ENCODE results near the gene PCDHGB3.
"Not testable (repeated sequence)": the region's sequence is repeated elsewhere in the genome, so short reads cannot be mapped to it uniquely, and the experiment has no call there.

PCDHGB3 gene

DNA sequence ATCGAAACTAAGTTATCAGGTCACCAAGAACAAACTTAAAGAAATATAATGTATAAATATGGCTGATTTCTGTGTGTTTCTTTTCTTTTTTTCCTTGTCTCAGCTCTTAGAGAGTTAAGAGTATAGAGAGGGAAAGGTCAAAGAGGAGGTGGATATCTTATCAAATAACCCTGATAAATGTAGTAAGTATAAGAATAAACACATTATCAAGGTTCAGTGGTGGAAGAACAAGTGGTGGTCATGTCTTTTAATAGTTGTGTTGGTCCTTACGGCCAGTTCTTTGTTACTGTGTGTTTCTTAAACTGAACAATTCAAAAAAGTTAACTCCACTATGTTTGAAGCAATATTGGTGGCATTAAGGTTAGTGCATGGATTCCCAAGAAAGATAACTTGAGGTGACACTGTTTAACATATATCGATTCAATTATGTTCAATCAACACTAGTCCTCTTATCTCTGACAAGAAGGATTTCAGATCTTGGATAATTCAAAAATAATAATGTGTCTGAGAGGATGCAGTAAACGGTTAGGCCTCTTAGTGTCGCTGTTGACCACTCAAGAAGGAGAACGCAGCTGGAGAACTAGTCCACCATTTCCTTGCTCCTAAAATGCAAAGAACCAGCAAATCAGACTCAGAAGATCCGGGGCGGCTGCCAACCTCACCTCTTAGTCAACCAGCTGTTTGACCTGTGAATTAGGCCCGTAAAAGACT lies 26.6 kb upstream of the PCDHGB3 start, which contains the start of gene PCDHGA3:
Gene PCDHGA3, plus strand, starts transcription at position 588 of the 711 bp plus-strand sequence. CDS start 205 bp downstream, outside the sequence.
- Histone ChIP-seq H3K27ac (ENCODE audit: low read depth, low read length) (no peak within 1 kb of the TSS), H3K4me3 (ENCODE audit: low read depth, low read length) (peak within 1 kb of the TSS; percentile 46; the same call in 1 of the 2 replicates), H3K9ac (ENCODE audit: low read length) (no peak within 1 kb of the TSS), H3K9me3 (ENCODE audit: control insufficient read depth, insufficient read depth, low read depth, low read length) (peaks cover 45% of the 10 kb centered on the region), H3K4me1 (ENCODE audit: control insufficient read depth, insufficient read depth, low read length) (no peaks in the 10 kb centered on the region), H3K27me3 (ENCODE audit: control insufficient read depth, insufficient read depth, low read length) (no peaks in the 10 kb centered on the region), H3K36me3 (ENCODE audit: control insufficient read depth, insufficient read depth, low read length) (no peaks in the 10 kb centered on the region)

DNA sequence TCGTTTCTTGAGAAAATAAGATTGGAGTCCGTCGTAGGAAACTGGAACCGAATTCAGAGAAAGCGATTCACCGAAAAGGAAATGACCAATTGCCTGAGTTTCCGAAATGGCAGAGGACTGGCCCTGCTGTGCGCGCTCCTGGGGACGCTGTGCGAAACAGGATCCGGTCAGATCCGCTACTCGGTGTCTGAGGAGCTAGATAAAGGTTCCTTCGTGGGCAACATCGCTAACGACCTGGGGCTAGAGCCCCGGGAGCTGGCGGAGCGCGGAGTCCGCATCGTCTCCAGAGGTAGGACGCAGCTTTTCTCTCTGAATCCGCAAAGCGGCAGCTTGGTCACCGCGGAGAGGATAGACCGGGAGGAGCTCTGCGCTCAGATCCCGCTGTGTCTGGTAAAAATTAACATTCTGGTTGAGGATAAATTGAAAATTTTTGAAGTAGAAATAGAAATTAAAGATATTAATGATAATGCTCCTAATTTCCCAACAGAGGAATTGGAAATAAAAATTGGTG lies 26.0 kb upstream of the PCDHGB3 start:
- Histone ChIP-seq H3K4me1 (ENCODE audit: control insufficient read depth, insufficient read depth, low read length) (no peaks in the 10 kb centered on the region), H3K27ac (ENCODE audit: low read depth, low read length) (no peak overlapping the region), H3K9ac (ENCODE audit: low read length) (no peak overlapping the region), H3K9me3 (ENCODE audit: control insufficient read depth, insufficient read depth, low read depth, low read length) (peaks cover 41% of the 10 kb centered on the region), H3K36me3 (ENCODE audit: control insufficient read depth, insufficient read depth, low read length) (no peaks in the 10 kb centered on the region), H3K27me3 (ENCODE audit: control insufficient read depth, insufficient read depth, low read length) (no peaks in the 10 kb centered on the region), H3K4me3 (ENCODE audit: low read depth, low read length) (peak overlapping the region; percentile 46; the same call in 1 of the 2 replicates)

DNA sequence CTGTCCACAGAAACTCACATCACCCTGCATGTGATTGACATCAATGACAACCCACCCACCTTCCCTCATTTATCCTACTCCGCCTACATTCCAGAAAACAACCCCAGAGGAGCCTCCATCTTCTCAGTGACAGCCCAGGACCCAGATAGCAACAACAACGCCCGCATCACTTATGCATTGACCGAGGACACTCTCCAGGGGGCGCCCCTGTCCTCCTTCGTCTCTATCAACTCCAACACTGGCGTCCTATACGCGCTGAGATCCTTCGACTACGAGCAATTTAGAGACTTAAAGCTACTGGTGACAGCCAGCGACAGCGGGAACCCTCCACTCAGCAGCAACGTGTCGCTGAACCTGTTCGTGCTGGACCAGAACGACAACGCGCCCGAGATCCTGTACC lies 24.7 kb upstream of the PCDHGB3 start:
- Histone ChIP-seq H3K27me3 (ENCODE audit: control insufficient read depth, insufficient read depth, low read length) (no peaks in the 10 kb centered on the region), H3K4me3 (ENCODE audit: low read depth, low read length) (no peak overlapping the region), H3K9me3 (ENCODE audit: control insufficient read depth, insufficient read depth, low read depth, low read length) (peaks cover 31% of the 10 kb centered on the region), H3K36me3 (ENCODE audit: control insufficient read depth, insufficient read depth, low read length) (no peaks in the 10 kb centered on the region), H3K27ac (ENCODE audit: low read depth, low read length) (no peak overlapping the region), H3K4me1 (ENCODE audit: control insufficient read depth, insufficient read depth, low read length) (no peaks in the 10 kb centered on the region), H3K9ac (ENCODE audit: low read length) (no peak overlapping the region)

DNA sequence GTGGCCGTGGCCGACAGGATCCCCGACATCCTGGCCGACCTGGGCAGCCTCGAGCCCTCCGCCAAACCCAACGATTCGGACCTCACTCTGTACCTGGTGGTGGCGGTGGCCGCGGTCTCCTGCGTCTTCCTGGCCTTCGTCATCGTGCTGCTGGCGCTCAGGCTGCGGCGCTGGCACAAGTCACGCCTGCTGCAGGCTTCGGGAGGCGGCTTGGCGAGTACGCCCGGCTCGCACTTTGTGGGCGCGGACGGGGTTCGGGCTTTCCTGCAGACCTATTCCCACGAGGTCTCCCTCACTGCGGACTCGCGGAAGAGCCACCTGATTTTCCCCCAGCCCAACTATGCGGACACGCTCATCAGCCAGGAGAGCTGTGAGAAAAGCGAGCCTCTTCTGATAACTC lies 24.0 kb upstream of the PCDHGB3 start:
- not testable (repeated sequence) for H3K4me1 ChIP-seq (ENCODE audit: control insufficient read depth, insufficient read depth, low read length); H3K27me3 ChIP-seq (ENCODE audit: control insufficient read depth, insufficient read depth, low read length); H3K4me3 ChIP-seq (ENCODE audit: low read depth, low read length); H3K36me3 ChIP-seq (ENCODE audit: control insufficient read depth, insufficient read depth, low read length); H3K9ac ChIP-seq (ENCODE audit: low read length); H3K27ac ChIP-seq (ENCODE audit: low read depth, low read length)
- H3K9me3 ChIP-seq (ENCODE audit: control insufficient read depth, insufficient read depth, low read depth, low read length), result peaks cover 33% of the 10 kb centered on the region

DNA sequence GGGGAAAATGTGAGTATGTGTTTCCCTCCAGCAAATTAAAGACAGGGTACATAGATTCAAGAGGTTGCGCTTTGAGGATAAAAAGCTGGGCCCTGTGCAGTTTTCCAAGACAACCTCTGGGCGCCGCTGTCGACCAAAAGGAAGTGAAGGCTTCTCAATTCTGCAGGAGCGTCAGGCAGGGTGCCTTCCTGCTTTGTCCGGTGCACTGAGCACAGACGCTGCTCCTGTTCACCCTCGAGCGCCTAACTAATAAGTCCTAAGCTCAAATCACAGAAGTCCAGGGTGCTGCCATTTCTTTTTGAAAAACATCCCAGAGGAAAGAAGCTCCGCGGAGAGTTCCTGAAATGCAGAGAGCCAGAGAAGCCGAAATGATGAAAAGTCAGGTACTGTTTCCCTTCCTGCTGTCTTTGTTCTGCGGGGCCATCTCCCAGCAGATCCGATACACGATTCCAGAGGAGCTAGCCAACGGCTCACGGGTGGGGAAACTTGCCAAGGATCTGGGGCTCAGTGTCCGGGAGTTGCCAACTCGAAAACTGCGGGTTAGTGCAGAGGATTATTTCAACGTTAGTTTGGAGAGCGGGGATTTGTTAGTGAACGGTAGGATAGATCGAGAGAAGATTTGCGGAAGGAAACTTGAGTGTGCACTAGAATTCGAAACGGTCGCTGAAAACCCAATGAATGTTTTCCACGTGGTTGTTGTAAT lies 20.0 kb upstream of the PCDHGB3 start, which contains the start of gene PCDHGB1:
Gene PCDHGB1, plus strand, starts transcription at position 183 of the 703 bp plus-strand sequence. Its CDS starts 162 bp downstream, at position 345.
- H3K9ac ChIP-seq (ENCODE audit: low read length), result no peak within 1 kb of the TSS
- H3K27me3 ChIP-seq (ENCODE audit: control insufficient read depth, insufficient read depth, low read length), result no peaks in the 10 kb centered on the region
- H3K4me3 ChIP-seq (ENCODE audit: low read depth, low read length), result peak within 1 kb of the TSS; percentile 47
- no peaks in the 10 kb centered on the region for H3K4me1 ChIP-seq (ENCODE audit: control insufficient read depth, insufficient read depth, low read length)
- H3K9me3 ChIP-seq (ENCODE audit: control insufficient read depth, insufficient read depth, low read depth, low read length), result peaks cover 32% of the 10 kb centered on the region
- no peaks in the 10 kb centered on the region for H3K36me3 ChIP-seq (ENCODE audit: control insufficient read depth, insufficient read depth, low read length)
- no peak within 1 kb of the TSS for H3K27ac ChIP-seq (ENCODE audit: low read depth, low read length)

DNA sequence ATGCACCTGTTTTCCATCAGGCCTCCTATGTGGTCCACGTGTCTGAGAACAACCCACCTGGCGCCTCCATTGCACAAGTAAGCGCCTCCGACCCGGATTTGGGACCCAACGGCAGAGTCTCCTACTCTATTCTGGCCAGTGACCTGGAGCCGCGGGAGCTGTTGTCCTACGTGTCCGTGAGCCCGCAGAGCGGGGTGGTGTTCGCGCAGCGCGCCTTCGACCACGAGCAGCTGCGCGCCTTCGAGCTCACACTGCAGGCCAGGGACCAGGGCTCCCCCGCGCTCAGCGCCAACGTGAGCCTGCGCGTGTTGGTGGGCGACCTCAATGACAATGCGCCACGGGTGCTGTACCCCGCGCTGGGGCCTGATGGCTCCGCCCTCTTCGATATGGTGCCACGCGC lies 18.5 kb upstream of the PCDHGB3 start:
- no peak overlapping the region for H3K4me3 ChIP-seq (ENCODE audit: low read depth, low read length)
- no peaks in the 10 kb centered on the region for H3K27me3 ChIP-seq (ENCODE audit: control insufficient read depth, insufficient read depth, low read length)
- H3K36me3 ChIP-seq (ENCODE audit: control insufficient read depth, insufficient read depth, low read length), result no peaks in the 10 kb centered on the region
- H3K27ac ChIP-seq (ENCODE audit: low read depth, low read length), result no peak overlapping the region
- no peak overlapping the region for H3K9ac ChIP-seq (ENCODE audit: low read length)
- H3K9me3 ChIP-seq (ENCODE audit: control insufficient read depth, insufficient read depth, low read depth, low read length), result peaks cover 41% of the 10 kb centered on the region
- no peaks in the 10 kb centered on the region for H3K4me1 ChIP-seq (ENCODE audit: control insufficient read depth, insufficient read depth, low read length)

DNA sequence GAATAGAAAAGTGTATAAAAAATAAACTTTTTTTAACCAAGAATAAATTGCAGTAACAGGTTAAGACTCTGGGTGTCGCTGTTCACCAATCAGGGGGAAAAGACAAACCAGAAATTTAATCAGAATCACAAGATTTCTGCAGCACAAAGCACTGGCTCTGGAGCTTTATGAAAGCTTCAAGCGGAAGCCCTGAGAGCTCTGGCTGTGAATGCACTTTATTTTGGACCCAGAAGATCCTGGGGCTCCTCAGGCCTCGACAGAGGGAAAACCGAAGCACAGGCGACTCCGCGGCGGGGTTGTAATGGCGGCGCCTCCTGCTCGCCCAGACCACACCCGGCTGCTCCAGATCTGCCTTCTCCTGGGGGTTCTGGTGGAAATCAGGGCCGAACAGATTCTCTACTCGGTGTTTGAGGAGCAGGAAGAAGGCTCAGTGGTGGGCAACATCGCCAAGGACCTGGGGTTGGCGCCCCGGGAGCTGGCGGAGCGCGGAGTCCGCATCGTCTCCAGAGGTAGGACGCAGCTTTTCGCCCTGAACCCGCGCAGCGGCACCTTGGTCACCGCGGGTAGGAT lies 15.1 kb upstream of the PCDHGB3 start, which contains the start of gene PCDHGA4:
Gene PCDHGA4, plus strand, starts transcription at position 122 of the 570 bp plus-strand sequence. Its CDS starts 87 bp downstream, at position 209.
- no peaks in the 10 kb centered on the region for H3K36me3 ChIP-seq (ENCODE audit: control insufficient read depth, insufficient read depth, low read length)
- H3K4me3 ChIP-seq (ENCODE audit: low read depth, low read length), result no peak within 1 kb of the TSS
- H3K4me1 ChIP-seq (ENCODE audit: control insufficient read depth, insufficient read depth, low read length), result no peaks in the 10 kb centered on the region

DNA sequence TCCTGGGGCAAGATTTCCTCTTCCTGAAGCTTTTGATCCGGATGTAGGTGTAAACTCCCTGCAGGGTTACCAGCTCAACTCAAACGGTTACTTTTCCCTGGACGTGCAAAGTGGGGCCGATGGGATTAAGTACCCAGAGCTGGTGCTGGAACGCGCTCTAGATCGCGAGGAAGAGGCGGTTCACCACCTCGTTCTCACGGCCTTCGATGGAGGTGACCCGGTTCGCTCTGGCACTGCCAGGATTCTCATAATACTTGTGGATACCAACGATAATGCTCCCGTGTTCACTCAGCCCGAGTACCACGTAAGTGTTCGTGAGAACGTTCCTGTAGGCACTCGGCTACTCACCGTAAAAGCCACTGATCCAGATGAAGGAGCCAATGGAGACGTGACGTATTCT lies 14.4 kb upstream of the PCDHGB3 start:
- no peaks in the 10 kb centered on the region for H3K27me3 ChIP-seq (ENCODE audit: control insufficient read depth, insufficient read depth, low read length)
- no peak overlapping the region for H3K4me3 ChIP-seq (ENCODE audit: low read depth, low read length)
- no peaks in the 10 kb centered on the region for H3K36me3 ChIP-seq (ENCODE audit: control insufficient read depth, insufficient read depth, low read length)
- peaks cover 45% of the 10 kb centered on the region for H3K9me3 ChIP-seq (ENCODE audit: control insufficient read depth, insufficient read depth, low read depth, low read length)
- H3K4me1 ChIP-seq (ENCODE audit: control insufficient read depth, insufficient read depth, low read length), result no peaks in the 10 kb centered on the region
- no peak overlapping the region for H3K9ac ChIP-seq (ENCODE audit: low read length)
- H3K27ac ChIP-seq (ENCODE audit: low read depth, low read length), result no peak overlapping the region

More for the DNA sequence above, 15.1 kb upstream of the PCDHGB3 start, which contains the start of gene PCDHGA4:
- peaks cover 48% of the 10 kb centered on the region for H3K9me3 ChIP-seq (ENCODE audit: control insufficient read depth, insufficient read depth, low read depth, low read length)
- H3K27ac ChIP-seq (ENCODE audit: low read depth, low read length), result no peak within 1 kb of the TSS
- no peaks in the 10 kb centered on the region for H3K27me3 ChIP-seq (ENCODE audit: control insufficient read depth, insufficient read depth, low read length)
- H3K9ac ChIP-seq (ENCODE audit: low read length), result no peak within 1 kb of the TSS

DNA sequence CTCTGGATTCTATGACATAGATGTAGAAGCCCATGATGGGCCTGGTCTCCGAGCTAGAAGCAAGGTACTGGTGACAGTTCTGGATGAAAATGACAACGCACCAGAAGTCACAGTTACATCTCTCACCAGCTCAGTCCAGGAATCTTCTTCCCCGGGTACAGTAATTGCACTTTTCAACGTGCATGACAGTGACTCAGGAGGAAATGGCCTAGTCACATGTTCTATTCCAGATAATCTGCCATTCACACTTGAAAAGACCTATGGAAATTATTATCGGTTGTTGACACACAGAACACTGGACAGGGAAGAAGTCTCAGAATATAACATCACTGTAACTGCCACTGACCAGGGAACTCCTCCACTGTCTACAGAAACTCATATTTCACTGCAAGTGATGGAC lies 13.9 kb upstream of the PCDHGB3 start:
- Histone ChIP-seq H3K4me1 (ENCODE audit: control insufficient read depth, insufficient read depth, low read length) (no peaks in the 10 kb centered on the region), H3K9ac (ENCODE audit: low read length) (no peak overlapping the region), H3K4me3 (ENCODE audit: low read depth, low read length) (no peak overlapping the region), H3K27me3 (ENCODE audit: control insufficient read depth, insufficient read depth, low read length) (no peaks in the 10 kb centered on the region), H3K9me3 (ENCODE audit: control insufficient read depth, insufficient read depth, low read depth, low read length) (peaks cover 45% of the 10 kb centered on the region), H3K36me3 (ENCODE audit: control insufficient read depth, insufficient read depth, low read length) (no peaks in the 10 kb centered on the region), H3K27ac (ENCODE audit: low read depth, low read length) (no peak overlapping the region)

DNA sequence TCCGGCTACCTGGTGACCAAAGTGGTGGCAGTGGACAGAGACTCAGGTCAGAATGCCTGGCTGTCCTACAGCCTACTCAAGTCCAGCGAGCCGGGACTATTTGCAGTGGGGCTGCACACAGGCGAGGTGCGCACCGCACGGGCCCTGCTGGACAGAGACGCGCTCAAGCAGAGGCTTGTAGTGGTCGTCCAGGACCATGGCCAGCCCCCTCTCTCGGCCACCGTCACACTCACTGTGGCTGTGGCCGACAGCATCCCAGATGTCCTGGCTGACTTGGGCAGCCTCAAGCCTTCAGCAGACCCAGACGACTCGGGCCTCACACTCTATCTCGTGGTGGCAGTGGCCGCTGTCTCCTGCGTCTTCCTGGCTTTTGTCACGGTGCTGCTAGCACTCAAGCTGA lies 13.1 kb upstream of the PCDHGB3 start:
- no peaks in the 10 kb centered on the region for H3K4me1 ChIP-seq (ENCODE audit: control insufficient read depth, insufficient read depth, low read length)
- no peaks in the 10 kb centered on the region for H3K27me3 ChIP-seq (ENCODE audit: control insufficient read depth, insufficient read depth, low read length)
- no peak overlapping the region for H3K4me3 ChIP-seq (ENCODE audit: low read depth, low read length)
- no peak overlapping the region for H3K27ac ChIP-seq (ENCODE audit: low read depth, low read length)
- H3K9ac ChIP-seq (ENCODE audit: low read length), result no peak overlapping the region
- H3K9me3 ChIP-seq (ENCODE audit: control insufficient read depth, insufficient read depth, low read depth, low read length), result peaks cover 45% of the 10 kb centered on the region
- no peaks in the 10 kb centered on the region for H3K36me3 ChIP-seq (ENCODE audit: control insufficient read depth, insufficient read depth, low read length)
